ENCODE measurements around the gene PRPF40A.

DNA sequence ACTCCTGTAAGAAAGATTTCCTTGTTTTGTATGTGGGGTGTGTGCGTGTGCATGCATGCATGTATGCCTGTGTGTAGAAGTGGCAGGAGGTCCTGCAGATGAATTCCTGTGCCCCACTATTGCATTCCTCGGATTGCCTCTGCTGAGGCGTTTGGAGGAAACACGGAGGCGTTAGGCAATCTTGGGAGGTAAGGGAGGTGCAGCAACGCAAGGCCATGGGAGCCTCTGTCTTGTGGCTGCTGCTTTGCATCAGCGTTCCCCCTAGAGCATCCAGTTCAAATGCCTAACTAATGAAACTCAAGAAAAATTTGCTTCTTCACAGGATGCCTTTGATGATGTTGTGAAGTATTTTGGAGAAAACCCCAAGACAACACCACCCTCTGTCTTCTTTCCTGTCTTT, 80.0 kb downstream of the PRPF40A start:
- TF ChIP-seq EZH2 (IDR thresholded peaks at IDR 0.05; ENCODE audit: borderline replicate concordance, low read length) = no peak
- TF ChIP-seq, protein P1, sequence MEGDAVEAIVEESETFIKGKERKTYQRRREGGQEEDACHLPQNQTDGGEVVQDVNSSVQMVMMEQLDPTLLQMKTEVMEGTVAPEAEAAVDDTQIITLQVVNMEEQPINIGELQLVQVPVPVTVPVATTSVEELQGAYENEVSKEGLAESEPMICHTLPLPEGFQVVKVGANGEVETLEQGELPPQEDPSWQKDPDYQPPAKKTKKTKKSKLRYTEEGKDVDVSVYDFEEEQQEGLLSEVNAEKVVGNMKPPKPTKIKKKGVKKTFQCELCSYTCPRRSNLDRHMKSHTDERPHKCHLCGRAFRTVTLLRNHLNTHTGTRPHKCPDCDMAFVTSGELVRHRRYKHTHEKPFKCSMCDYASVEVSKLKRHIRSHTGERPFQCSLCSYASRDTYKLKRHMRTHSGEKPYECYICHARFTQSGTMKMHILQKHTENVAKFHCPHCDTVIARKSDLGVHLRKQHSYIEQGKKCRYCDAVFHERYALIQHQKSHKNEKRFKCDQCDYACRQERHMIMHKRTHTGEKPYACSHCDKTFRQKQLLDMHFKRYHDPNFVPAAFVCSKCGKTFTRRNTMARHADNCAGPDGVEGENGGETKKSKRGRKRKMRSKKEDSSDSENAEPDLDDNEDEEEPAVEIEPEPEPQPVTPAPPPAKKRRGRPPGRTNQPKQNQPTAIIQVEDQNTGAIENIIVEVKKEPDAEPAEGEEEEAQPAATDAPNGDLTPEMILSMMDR (conservative IDR thresholded peaks at IDR 0.05 in 1 of 2, IDR thresholded peaks at IDR 0.05 in 1 of 2; ENCODE audit: extremely low read depth in 1 of 2, insufficient read depth in 1 of 2, low read depth in 1 of 2, low read length in 2 of 2) = no peak
